ENCODE data around the gene PTRH2. TPM values are rescaled to one million over a fixed set of nuclear protein-coding genes. Genes with fewer than 3 reads are reported as not detected.
"Not testable (repeated sequence)": the region's sequence is repeated elsewhere in the genome, so short reads cannot be mapped to it uniquely, and the experiment has no call there.

The PTRH2 gene
- total RNA-seq = 10 to 100 TPM in 1 of 3 donors, 1 to 10 TPM in 2; 5.9 to 10.5 (median 6.6) TPM
- total RNA-seq (2013) = 11.9 TPM

GRCh38 chr17:59707149-59707970 lies at the start of gene PTRH2, which contains the start of gene VMP1:
Gene PTRH2 (minus strand): TSS chr17:59707430. CDS start chr17:59697978, 9,452 bp downstream.
Gene VMP1 (plus strand): TSS chr17:59707654. CDS start chr17:59731447, 23,793 bp downstream.
- WGBS (ENCODE audit: insufficient coverage) = under 1% methylated on average over 45 of the region's 45 CpGs
- no peaks in the 10 kb centered on the region for H3K9me3 ChIP-seq (ENCODE audit: control insufficient read depth, insufficient read depth, low read length)
- Mint-ChIP-seq H3K4me3 (peak within 1 kb of the TSS; percentile 99), H3K27me3 (ENCODE audit: low read depth in 2 of 2) (no peaks in the 10 kb centered on the region), H3K9me3 (no peaks in the 10 kb centered on the region), H3K27ac (peak within 1 kb of the TSS; percentile 99 to 100), H3K36me3 (no peaks in the 10 kb centered on the region), H3K4me1 (peaks cover 49 to 52% of the 10 kb centered on the region in 2 donors)
- H3K27ac ChIP-seq (ENCODE audit: low read length) = peak within 1 kb of the TSS; percentile 89
- H3K4me1 ChIP-seq (ENCODE audit: control insufficient read depth, insufficient read depth, low read length) = peaks cover 20% of the 10 kb centered on the region
- intact Hi-C loops (cut with micrococcal nuclease) = no loop called here
- no peaks in the 10 kb centered on the region for H3K27me3 ChIP-seq (ENCODE audit: control insufficient read depth, insufficient read depth, low read length)
- H3K4me3 ChIP-seq (ENCODE audit: low read length) = peak within 1 kb of the TSS; percentile 82
- no peak for TF ChIP-seq CTCF (IDR thresholded peaks at IDR 0.05)
- ATAC-seq (peak; percentile 89 to 98 (median 91)), DNase-seq (peak; percentile 77 to 96)
- H3K36me3 ChIP-seq (ENCODE audit: control insufficient read depth, insufficient read depth, low read length) = no peaks in the 10 kb centered on the region

GRCh38 chr17:59756236-59756818 lies 49.1 kb upstream of the PTRH2 start:
- peaks cover 0 to 2% of the 10 kb centered on the region in 2 donors for H3K9me3 Mint-ChIP-seq
- Histone ChIP-seq H3K36me3 (ENCODE audit: control insufficient read depth, insufficient read depth, low read length) (peaks cover 3% of the 10 kb centered on the region), H3K27ac (ENCODE audit: low read length) (no peak overlapping the region), H3K9me3 (ENCODE audit: control insufficient read depth, insufficient read depth, low read length) (peaks cover 5% of the 10 kb centered on the region), H3K4me3 (ENCODE audit: low read length) (no peak overlapping the region), H3K4me1 (ENCODE audit: control insufficient read depth, insufficient read depth, low read length) (no peaks in the 10 kb centered on the region), H3K27me3 (ENCODE audit: control insufficient read depth, insufficient read depth, low read length) (no peaks in the 10 kb centered on the region)
- H3K27ac Mint-ChIP-seq = peak overlapping the region in 1 of 2 donors; percentile 36
- intact Hi-C loops (cut with micrococcal nuclease) = no loop called here
- peaks cover 0 to 9% of the 10 kb centered on the region in 2 donors for H3K4me1 Mint-ChIP-seq
- no CpG with 5 or more reads among the region's 3 CpGs for WGBS (ENCODE audit: insufficient coverage)
- H3K4me3 Mint-ChIP-seq = no peak overlapping the region
- DNase-seq (no peak), ATAC-seq (no peak)
- no peaks in the 10 kb centered on the region for H3K27me3 Mint-ChIP-seq (ENCODE audit: low read depth in 2 of 2)
- no peak for TF ChIP-seq CTCF (IDR thresholded peaks at IDR 0.05)
- H3K36me3 Mint-ChIP-seq = peaks cover 8% of the 10 kb centered on the region

- H3K36me3 Mint-ChIP-seq; H3K9me3 ChIP-seq (ENCODE audit: control insufficient read depth, insufficient read depth, low read length); H3K27me3 Mint-ChIP-seq (ENCODE audit: low read depth in 2 of 2); H3K4me1 Mint-ChIP-seq; H3K27me3 ChIP-seq (ENCODE audit: control insufficient read depth, insufficient read depth, low read length); DNase-seq; H3K4me3 Mint-ChIP-seq; intact Hi-C loops (cut with micrococcal nuclease); ATAC-seq; H3K27ac ChIP-seq (ENCODE audit: low read length); H3K9me3 Mint-ChIP-seq; H3K4me3 ChIP-seq (ENCODE audit: low read length); H3K4me1 ChIP-seq (ENCODE audit: control insufficient read depth, insufficient read depth, low read length); H3K36me3 ChIP-seq (ENCODE audit: control insufficient read depth, insufficient read depth, low read length): not testable (repeated sequence)
- 96% methylated on average over 11 of the region's 12 CpGs for WGBS (ENCODE audit: insufficient coverage)
- peak overlapping the region in 1 of 2 donors; percentile 45 for H3K27ac Mint-ChIP-seq
Observed at GRCh38 chr17:59755069-59755468, 47.8 kb upstream of the PTRH2 start.

GRCh38 chr17:59754552-59754951 lies 47.3 kb upstream of the PTRH2 start:
- H3K9me3 Mint-ChIP-seq = peaks cover 0 to under 1% of the 10 kb centered on the region in 2 donors
- H3K36me3 Mint-ChIP-seq = peaks cover 5% of the 10 kb centered on the region
- H3K4me1 Mint-ChIP-seq = peaks cover 0 to 9% of the 10 kb centered on the region in 2 donors
- no peaks in the 10 kb centered on the region for H3K27me3 Mint-ChIP-seq (ENCODE audit: low read depth in 2 of 2)
- Histone ChIP-seq H3K4me1 (ENCODE audit: control insufficient read depth, insufficient read depth, low read length) (no peaks in the 10 kb centered on the region), H3K4me3 (ENCODE audit: low read length) (no peak overlapping the region), H3K27ac (ENCODE audit: low read length) (no peak overlapping the region), H3K27me3 (ENCODE audit: control insufficient read depth, insufficient read depth, low read length) (no peaks in the 10 kb centered on the region), H3K9me3 (ENCODE audit: control insufficient read depth, insufficient read depth, low read length) (peaks cover 5% of the 10 kb centered on the region), H3K36me3 (ENCODE audit: control insufficient read depth, insufficient read depth, low read length) (peaks cover 3% of the 10 kb centered on the region)
- ATAC-seq (no peak), DNase-seq (peak in 1 of 2 donors; percentile 28)
- intact Hi-C loops (cut with micrococcal nuclease) = loop anchor here (5.0 kb wide), 2 partner anchors 83 to 283 kb away; no protein-coding TSS in a partner anchor
- peak overlapping the region in 1 of 2 donors; percentile 68 for H3K27ac Mint-ChIP-seq
- H3K4me3 Mint-ChIP-seq = no peak overlapping the region
- TF ChIP-seq CTCF (IDR thresholded peaks at IDR 0.05) = no peak

Measured in natural killer cell (primary cell).